GM13976 (cell line): ENCODE measurements around the gene DENND2A.
"Not testable (repeated sequence)": the region's sequence is repeated elsewhere in the genome, so short reads cannot be mapped to it uniquely, and the experiment has no call there.

Source experiments
- DNase-seq: peaks from one replicate; pipeline ENCODE4 v3.0.0; 2012; ENCODE audit warnings: low spot score
- in situ Hi-C: fragments of 300-500 bp; cut with MboI; formaldehyde crosslinking; loops from one replicate; pipeline ENCODE4 v1.12.0; 2022; ENCODE audit warnings: low sequenced_read_pairs, mixed read lengths, inconsistent platforms; ENCODE audit not compliant: unreplicated experiment
- TF ChIP-seq, protein P1 (sequence below): IDR thresholded peaks from 2 replicates; pipeline ENCODE4 v1.5.1; 2012; ENCODE audit warnings: borderline replicate concordance, mild to moderate bottlenecking; ENCODE audit not compliant: insufficient read depth; ENCODE audit errors: extremely low read depth, missing control alignments, control extremely low read depth

DENND2A gene

DNA sequence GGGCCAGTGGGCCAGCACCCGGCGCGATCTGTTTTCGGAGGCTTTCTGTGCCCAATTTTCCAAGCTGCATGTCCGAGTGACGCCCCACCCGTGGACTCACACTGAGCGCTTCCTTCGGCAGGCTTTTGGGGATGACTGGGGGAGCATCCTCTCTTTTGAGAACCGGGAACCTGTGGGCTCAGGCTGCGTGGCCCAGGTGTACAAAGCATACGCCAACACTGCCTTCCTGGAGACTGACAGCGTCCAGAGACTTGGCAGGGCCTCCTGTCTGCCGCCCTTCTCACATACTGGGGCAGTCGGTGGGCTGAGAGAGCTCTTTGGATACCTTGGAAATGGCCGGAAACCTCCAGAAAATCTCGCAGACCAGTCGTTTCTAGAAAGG is 33.2 kb upstream of the DENND2A start:
- in situ Hi-C loops: no loop called here
- TF ChIP-seq, protein P1, sequence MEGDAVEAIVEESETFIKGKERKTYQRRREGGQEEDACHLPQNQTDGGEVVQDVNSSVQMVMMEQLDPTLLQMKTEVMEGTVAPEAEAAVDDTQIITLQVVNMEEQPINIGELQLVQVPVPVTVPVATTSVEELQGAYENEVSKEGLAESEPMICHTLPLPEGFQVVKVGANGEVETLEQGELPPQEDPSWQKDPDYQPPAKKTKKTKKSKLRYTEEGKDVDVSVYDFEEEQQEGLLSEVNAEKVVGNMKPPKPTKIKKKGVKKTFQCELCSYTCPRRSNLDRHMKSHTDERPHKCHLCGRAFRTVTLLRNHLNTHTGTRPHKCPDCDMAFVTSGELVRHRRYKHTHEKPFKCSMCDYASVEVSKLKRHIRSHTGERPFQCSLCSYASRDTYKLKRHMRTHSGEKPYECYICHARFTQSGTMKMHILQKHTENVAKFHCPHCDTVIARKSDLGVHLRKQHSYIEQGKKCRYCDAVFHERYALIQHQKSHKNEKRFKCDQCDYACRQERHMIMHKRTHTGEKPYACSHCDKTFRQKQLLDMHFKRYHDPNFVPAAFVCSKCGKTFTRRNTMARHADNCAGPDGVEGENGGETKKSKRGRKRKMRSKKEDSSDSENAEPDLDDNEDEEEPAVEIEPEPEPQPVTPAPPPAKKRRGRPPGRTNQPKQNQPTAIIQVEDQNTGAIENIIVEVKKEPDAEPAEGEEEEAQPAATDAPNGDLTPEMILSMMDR: no peak
- DNase-seq: no peak

DNA sequence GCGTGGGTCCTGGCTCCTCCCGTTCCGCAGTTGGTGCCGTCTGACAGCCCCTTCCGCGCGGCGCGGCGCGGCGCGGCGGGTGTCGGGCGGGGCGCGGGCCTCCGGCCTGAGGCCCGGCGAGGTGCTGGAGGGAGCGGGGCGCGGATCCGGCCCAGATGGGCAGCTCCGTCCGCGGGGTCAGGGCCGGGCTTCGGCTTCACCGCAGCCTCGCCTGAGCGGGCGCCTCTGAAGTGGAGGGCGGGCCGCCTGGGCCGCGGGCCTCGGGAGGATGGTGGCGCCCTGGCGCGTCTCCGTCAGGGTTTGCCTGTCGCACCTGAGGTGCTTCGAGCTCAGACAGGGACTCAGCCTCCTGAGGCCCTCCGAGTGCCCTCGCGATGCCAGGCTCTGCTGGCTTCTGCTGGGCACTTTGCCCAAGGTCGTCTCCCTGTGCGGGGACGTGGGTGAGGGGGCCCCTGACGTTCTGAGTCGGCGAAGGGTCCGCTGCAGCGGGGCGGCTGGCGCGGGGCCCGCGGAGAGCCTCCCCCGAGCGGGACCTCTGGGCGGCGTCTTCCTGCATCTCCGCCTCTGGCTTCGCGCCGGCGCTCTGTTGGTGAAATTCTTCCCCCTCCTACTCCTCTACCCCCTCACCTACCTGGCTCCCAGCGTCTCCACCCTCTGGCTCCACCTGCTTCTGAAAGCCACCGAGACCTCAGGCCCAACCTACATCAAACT is 32.6 kb upstream of the DENND2A start:
- TF ChIP-seq, protein P1: no peak
- in situ Hi-C loops: no loop called here
- peak; percentile 71 for DNase-seq

DNA sequence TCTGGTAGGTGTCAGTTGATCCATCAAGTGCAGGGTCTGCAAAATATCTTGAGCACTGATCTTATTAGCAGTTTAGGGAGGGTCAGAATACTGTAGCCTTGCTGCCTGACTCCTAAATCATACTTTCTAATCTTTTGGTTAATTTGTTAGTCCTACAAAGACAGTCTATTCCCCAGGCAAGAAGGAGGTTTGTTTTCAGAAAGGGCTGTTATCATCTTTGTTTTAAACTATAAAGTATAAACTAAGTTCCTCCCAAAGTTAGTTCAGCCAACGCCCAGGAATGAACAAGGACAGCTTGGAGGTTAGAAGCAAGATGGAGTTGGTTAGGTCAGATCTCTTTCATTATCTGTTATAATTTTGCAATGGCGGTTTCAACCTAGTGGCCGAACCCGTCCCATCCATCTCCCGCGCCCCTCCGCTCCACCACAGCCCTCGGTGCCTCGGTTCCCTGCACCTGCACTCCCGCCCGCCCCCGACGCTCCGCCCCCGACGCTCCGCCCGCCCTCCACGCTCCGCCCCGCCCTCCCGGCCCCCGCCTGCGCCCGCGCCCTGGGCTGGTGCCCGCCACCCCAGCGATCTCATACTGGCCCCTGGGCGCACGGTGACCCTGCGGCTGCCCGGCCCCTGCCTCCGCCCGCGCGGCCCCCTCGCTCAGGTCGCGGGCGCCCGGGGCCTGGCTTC is 31.9 kb upstream of the DENND2A start, which contains the start of gene ADCK2:
TSS of gene ADCK2 (plus strand) at position 564 of the 681 bp plus-strand sequence. CDS start 386 bp downstream, outside the sequence.
- in situ Hi-C loops: no loop called here
- DNase-seq: peak; percentile 93
- TF ChIP-seq, protein P1: no peak

DNA sequence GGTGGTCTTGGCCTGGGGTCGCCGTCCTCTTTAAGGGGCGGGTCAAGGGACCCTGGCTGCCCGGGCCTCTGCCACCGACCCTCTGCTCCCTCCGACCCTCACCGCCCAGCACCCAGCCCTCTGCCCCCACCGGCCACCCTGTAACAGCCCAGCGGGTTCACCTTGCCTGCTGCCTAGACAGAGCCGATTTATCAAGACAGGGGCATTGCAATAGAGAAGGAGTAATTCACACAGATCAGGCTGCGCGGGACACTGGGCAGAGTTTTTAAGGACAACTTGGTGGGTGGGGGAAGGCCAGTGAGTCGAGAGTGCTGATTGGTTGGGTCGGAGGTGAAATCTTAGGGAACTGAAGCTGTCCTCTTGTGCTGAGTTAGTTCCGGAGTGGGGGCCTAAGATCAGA is 31.4 kb upstream of the DENND2A start:
- TF ChIP-seq, protein P1: no peak
- DNase-seq: no peak
- in situ Hi-C loops: no loop called here

DNA sequence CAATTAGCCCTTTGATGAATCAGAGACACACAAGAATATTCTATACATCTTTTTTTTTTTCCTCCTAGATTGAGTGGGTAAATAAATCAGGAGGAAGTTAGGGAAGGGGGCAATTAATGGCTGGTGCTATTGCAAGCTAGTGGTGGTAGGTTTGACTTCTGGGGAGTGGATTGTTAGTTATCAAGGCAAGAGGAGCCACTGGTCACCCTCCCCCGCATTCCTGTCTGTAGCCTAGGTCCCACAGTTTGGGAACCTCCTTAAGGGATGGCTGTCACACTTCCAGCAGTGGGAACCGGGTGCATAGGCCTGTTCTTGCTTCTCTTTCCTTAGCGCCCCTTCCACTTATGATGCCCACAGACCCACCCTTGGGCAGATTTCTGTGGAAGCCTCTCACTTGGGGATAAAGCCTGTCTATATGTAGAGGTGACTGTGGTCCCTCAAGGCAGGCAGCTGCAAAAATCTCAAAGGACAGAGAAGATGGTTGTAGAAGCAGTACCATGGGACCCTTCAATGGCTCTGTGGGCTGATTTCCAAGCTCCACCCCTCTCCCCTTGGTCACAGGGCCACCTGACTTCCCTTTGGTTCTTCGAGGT is 29.8 kb upstream of the DENND2A start:
- DNase-seq: no peak
- in situ Hi-C loops: no loop called here
- TF ChIP-seq, protein P1: no peak

DNA sequence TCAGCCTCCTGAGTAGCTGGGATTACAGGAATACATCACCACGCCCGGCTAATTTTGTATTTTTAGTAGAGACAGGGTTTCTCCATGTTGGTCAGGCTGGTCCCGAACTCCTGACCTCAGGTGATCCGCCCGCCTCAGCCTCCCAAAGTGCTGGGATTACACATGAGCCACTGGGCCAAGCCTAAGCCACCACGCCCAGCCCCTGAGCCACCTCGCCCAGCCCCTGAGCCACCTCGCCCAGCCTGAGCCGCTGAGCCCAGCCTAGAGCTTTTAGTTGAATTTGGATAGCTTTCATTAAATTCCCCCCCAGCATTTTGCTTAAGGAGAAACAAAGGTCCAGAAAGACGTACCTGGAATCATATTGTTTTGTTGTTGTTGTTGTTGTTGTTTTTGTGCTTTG is 29.2 kb upstream of the DENND2A start:
- DNase-seq, in situ Hi-C loops: not testable (repeated sequence)

DNA sequence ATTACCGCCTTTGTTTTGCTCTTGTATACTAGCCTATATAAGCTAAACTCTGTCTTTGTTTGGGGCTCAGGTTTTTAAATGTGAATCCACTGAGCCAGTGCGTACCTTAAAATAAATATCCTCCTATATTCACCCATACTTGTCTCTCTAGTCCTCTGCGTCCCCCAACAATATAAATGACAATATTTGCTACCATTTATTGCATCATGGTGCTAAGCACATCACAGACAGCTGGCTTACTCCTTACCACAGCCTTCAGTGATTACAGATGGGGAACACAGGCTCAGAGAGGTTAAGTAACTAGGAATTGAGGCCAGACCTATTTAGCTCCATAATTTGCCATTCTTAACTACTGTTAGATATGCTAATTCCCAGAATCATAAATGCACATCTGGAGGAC is 28.7 kb upstream of the DENND2A start:
- in situ Hi-C loops: no loop called here
- TF ChIP-seq, protein P1: no peak
- DNase-seq: no peak
